GM19452 (cell line): ENCODE measurements around the gene MISP.
"Not testable (repeated sequence)": the region's sequence is repeated elsewhere in the genome, so short reads cannot be mapped to it uniquely, and the experiment has no call there.

Source experiments
- ATAC-seq: cut with Tn5 transposase; IDR thresholded peaks from one replicate; pipeline ENCODE4 v1.9.1; 2021; ENCODE audit not compliant: unreplicated experiment

Gene MISP

DNA sequence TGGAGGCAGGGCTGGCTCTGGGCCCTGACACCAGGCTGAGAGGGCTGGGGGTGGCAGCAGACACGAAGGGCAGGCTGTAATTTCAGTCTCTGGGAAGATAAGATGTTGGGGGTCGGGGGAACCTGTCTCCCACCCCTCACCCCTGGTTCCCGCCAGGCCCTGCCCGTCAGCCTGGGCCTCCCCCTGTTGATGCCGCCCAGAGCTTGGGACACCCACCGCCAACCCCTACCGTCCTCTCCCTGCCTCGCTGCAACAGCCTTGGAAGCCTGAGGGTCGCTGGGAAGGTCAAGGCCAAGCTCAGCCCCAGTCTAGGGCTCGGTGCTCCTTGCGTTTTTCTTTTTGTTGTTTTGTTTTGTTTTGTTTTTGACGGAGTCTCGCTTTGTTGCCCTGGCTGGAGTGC is 27.7 kb upstream of the MISP start:
- no peak for ATAC-seq

DNA sequence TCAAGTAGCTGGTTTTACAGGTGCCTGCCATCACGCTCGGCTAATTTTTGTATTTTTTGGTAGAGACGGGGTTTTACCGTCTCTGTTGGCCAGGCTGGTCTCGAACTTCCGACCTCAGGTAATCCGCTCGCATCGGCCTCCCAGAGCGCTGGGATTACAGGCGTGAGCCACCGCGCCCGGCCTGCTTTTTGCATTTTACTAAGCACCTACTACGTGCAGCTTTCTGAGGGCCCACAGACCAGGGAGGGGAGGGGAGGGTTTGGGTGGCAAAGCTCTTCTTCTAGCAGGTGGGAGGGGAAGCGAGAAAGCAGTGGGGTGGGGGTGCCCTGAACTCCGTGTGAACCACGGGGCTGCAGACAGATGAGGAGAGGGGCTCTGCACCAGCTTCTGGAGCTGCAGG is 27.2 kb upstream of the MISP start:
- no peak for ATAC-seq

DNA sequence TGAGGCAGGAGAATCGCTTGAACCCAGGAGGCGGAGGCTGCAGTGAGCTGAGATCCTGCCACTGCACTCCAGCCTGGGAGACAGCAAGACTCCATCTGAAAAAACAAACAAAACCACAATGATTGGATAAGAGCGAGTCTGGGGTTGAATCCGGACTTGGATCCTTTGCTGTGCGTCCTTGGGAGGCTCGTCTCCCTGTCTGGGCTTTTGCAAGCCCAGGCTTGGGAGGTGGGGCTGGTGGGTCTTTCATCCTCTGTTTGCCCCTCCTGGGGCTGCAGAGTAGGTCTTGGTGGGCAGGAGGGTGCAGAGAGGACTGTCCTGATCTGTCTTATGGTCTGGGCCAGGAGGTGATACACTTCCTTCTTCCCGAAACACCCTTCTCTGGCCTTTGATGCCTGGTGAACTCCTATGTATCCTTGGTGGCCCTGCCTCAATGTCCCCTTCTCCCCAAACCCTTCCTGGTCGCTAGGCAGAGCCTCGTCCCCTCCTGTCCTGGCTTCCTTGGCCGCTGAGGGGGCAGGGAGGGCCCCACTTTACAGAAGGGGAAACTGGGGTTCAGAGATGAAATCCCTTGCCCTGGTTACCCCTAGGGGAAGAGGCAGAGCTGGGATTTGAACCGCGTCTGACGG is 25.3 kb upstream of the MISP start:
- ATAC-seq, result no peak

DNA sequence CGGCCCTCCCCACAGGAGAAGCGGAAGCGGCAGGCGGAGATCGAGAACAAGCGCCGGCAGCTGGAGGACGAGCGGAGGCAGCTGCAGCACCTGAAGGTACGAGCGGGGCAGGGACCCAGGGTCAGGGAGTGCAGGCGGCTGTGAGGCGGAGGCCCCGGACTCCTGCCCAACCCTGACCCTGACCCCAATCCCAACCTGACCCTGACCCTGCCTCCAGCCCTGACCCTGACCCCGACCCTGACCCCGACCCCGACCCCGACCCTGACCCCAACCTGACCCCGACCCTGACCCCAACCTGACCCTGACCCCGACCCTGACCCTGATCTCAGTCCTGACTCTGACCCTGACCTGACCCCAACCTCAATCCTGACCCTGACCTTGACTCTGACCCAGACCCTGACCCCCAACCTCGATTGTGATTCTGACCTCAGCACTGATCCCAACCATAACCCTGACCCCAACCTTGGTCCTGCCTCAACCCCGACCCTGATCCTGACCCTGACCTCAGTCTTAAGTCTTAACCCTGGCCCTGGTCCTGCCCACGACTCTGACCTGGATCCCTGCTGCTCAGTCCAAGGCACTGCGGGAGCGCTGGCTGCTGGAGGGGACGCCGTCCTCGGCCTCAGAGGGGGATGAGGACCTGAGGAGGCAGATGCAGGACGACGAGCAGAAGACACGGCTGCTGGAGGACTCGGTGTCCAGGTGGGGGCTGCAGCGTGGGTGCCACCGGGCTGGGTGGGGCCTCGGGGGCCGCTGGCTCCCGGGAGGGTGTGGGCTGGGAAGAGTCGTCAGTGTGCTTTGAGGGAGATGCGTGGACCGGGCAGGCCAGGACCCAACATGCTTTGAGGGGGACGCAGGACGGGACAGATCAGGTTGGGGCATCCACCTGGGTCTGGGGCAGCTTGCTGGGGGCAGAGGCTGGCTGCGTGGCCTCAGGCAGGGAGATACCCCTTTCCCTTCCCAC is 23.6 kb upstream of the MISP start:
- ATAC-seq, result no peak

DNA sequence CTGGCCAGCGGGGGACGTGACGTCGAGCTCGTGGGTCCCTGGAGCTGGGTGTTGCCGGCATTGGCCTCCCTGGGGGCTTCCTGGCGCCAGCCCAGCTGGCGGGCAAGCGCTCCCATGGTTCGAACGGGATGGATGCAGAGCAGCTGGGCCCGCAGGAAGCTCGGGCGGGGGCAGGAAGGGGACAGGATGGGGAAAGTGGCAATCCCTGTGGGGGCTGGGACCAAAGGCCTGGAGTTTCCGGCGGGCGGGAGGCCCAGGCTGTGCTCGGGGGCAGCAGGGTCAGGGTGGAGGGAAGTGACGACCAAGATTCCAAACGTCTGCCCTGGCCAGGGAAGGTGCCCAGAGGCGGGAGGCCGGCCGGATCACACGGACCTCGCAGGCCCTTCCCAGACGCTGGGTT is 22.9 kb upstream of the MISP start:
- ATAC-seq, result no peak

DNA sequence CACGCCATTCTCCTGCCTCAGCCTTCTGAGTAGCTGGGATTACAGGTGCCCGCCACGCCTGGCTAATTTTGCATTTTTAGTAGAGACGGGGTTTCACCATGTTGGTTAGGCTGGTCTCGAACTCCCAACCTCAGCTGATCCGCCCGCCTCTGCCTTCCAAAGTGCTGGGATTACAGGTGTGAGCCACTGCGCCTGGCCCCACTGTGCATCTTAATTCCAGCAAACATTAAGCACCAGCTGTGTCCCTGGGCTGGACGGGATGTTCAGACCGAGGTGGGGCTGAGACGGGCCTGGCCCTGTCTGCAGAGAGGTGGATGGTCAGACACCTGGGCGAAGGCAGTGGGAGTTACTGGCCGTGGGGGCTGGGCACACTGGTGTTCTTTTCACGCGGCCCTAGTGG is 21.3 kb upstream of the MISP start:
- not testable (repeated sequence) for ATAC-seq

DNA sequence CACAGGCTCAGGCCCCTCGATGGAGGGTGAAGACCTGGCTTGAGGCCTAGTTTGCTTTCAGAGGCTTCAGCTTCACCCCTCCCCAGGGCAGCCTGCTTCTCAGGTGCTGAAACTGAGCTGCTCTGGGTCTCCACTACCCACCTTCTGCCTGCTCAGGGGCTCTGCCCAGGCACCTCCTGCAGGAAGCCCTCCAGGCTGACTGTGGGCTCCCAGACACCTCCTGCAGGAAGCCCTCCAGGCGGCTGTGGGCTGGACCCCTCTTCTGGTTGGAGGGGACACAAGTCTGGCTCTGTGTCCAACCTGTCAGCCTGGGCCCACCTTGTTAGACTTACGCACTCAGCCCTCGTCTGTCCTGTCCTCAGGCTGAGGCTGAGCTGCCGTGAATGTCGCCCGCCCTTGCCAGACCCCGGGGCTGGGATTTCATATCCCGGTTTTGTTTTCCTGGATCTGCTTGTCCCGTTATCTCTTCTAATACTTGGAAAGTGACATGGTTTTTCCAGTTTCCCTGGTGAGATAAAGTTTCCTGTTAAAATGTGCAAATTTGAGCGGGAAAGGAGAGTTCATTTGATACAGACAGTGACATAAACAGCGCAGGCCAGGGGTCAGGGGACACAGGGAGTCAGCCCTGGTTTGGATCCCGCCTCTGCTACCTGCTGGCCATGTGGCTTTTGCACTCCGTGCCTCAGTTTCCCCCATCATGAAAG is 20.8 kb upstream of the MISP start:
- no peak for ATAC-seq

DNA sequence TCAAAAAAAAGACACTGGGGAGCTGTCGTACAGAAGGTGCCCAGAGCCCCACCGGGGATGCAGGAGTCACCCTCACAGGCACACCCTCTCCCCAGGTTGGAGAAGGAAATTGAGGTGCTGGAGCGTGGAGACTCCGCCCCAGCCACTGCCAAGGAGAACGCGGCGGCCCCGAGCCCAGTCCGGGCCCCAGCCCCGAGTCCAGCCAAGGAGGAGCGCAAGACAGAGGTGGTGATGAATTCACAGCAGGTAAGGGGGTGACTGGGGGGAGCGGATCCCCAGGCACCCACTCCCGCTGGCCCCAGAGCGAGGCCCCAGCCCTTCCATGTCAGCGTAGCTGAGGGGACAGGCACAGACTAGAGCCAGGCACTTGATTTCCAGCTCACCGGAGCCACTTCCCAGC is 19.9 kb upstream of the MISP start:
- ATAC-seq, result no peak

DNA sequence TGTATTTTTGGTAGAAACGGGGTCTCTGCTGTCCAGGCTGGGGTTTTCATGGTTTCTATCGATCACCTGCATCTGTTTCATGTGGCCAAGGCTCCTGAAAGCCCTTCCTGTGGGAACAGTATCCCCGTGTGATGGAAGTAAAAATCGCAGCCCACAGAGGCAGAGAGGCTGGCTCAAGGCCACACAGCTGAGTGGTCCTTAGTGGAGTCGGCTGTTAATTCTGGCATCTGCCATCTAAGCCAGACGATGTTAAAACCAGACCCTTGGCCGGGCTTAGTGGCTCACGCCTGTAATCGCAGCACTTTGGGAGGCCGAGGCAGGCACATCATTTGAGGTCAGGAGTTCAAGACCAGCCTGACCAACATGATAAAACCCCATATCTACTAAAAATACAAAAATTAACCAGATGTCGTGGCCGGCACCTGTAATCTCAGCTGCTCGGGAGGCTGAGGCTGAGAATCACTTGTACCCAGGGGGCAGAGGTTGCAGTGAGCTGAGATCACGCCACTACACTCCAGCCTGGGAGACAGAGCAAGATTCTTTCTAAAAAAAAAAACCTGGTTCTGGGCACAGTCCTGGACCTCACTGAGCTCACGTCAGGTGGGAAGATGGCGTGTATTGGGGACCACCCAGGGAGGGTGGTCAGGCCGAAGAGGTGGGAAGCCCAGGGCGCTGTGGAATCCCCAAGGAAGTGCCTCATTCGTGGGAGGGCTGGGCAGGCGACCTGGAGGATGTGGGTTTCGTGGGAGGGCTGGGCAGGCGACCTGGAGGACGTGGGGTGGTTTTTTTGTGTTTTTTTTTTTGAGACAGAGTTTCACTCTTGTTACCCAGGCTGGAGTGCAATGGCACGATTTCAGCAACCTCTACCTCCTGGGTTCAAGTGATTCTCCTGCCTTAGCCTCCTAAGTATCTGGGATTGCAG is 18.5 kb upstream of the MISP start:
- ATAC-seq, result no peak

DNA sequence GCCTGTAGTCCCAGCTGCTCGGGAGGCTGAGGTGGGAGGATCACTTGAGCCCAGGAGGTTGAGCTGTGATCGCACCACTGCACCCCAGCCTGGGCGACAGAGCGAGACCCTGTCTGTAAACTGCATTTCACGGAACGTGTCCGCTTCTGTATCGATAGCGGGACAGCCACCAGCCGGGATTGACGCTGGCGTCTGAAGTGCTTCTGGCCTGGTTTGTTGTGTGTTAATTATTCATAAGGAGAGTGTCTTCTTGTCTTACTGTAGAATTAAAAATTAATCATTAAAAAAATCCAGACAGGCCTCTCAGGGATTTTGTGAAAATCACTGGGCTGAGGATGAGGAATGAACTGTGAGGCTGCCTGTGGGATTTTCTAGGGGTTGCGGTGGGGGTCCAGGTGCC is 16.2 kb upstream of the MISP start:
- ATAC-seq, result no peak

DNA sequence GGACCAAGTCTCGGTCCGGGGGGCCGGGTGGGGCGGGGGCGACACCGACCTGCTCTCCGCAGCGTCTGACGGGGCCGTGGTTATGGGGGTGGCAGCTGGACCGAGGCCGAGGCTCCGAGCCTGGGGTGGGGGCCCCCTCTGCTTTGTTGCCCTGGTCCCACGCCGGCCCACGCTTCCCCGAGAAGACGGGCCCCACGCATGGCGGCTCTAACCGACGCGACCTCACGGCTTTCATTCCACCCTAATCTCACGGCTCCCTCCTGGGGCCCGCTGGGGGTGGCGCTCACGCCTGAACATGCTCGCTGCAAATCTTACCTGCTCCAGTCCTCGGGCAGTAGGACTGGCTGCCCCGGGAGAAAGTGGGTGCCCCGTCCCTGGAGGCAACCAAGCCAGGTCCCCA is 14.8 kb upstream of the MISP start:
- no peak for ATAC-seq

DNA sequence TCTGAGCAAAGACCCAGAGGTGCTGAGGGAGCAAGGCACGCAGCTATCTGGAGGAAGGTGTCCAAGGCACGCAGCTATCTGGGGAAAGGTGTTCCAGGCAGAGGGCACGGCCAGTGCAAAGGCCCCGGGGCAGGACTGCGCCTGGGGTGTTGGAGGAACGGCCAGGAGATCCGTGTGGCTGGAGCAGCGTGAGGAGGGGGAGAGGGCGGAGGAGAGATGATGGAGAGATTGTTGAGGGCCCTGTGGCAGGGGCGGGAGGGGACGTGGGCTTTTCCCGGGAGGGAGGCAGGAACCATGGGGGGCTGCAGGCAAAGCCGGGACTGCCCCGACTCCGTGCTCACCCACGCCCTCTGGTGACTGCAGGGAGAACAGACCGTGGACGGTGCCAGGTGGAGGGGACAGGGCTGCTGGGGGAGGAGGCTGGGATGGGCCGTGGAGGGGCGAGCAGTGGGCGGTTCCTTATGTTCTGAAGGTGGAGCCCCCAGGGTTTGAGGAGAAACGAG is 13.3 kb upstream of the MISP start:
- ATAC-seq, result no peak

DNA sequence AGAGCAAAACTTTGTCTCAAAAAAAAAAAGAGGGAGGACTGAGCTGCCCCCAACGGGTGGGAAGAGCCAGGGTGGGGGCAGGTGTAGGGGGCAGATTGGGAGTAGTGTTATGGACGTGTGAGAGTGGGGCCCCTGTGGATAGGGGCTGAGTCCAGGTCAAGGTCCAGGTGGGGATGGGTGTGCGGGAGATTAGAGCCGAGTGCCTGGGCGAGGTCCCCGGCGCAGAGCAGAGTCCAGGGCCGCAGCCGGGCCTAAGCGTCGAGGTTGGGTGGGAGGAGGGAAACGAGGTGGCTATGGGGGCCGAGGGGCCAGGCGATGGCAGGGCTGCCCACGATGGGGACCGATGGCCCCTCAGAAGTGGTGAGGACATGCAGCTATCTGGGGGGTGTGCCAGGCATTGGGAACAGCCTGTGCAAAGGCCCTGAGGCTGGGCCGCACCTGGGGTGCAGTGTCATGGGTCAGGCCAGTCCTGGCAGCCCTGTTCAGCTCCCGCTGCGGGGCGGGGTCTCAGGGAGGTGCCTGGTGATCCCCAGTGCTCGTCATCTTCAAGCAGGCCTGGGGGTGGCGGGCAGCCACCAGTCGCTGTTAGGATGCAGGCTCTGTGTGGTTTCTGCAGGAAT is 12.3 kb upstream of the MISP start:
- ATAC-seq, result no peak

DNA sequence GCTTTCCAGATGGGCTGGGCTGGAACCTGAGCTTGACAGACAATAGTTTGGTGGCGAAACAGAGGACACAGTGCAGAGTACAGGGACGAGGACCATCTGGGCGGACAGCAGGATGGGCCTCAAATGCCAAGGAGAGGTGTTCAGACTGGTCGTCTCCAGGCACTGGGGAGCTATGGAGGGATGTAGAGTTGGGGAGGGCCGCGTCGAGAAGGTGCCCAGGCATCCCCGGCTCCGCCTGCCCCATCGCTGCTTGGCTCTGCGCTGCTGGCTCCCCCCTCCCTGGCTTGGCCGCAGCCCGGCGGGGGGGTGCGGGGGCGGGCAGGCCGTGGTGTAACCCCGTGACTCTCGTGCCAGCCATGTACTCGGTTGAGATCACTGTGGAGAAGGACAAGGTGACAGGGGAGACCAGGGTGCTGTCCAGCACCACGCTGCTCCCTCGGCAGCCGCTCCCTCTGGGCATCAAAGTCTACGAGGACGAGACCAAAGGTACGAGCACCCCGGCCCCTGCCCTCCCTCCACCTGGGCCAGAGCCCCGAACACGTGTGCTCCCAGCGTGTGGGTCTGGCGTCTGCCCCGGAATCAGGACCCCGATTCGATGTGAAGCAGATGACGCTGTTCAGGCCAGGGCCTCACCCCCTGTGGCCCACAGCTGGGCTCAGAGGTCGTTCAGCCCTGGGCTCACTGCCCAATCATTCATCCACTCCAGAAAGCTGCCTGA is 10.8 kb upstream of the MISP start:
- no peak for ATAC-seq

DNA sequence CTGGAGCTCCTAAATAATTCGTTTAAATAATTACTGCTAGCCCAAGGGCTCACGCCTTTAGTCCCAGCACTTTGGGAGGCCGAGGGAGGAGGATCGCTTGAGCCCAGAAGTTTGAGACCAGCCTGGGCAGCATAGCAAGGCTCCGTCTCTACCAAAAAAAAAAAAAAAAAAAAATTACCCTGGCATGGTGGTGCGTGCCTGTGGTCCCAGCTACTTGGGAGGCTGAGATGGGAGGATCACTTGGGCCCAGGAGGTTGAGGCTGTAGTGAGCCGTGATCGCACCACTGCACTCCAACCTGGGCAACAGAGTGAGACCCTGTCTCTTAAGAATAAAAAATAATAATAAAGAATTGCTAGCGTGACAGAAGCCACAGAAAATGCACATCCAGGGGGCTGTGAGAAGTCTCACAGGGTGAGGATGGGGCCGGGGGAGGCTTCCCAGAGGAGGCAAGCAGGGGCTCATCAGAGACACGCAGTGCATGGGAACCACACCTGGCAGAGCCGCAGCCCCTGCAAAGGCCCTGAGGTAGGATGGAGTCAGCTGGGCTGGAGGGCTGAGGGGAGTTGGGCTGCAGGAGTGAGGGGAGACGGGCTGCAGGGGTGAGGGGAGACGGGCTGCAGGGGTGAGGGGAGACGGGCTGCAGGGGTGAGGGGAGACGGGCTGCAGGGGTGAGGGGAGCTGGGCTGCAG is 10.0 kb upstream of the MISP start:
- ATAC-seq, result not testable (repeated sequence)

DNA sequence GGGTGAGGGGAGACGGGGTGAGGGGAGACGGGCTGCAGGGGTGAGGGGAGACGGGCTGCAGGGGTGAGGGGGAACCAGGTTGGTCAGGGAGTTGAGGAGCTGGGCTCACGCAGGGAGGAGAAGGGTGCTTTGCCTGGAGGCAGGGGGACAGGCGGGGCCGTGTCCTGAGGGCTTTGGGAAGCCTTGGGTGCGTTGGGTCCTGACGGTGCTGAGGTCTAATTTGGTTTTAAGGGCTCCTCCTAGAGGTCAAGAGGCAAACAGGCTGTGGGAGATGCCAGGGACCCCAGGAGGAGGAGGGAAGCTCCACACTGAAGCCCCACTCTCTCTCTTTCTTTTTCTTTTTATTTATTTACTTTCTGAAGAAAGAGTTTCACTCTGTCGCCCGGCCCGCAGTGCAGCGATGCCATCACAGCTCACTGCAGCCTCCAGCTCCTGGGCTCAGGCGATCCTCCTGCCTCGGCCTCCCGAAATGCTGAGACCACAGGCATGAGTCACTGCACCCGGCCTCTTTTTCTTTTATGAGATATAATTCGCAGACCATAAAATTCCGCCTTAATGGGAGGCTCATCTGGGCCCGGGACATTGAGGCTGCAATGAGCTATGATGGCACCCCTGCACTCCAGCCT is 9.3 kb upstream of the MISP start:
- no peak for ATAC-seq

DNA sequence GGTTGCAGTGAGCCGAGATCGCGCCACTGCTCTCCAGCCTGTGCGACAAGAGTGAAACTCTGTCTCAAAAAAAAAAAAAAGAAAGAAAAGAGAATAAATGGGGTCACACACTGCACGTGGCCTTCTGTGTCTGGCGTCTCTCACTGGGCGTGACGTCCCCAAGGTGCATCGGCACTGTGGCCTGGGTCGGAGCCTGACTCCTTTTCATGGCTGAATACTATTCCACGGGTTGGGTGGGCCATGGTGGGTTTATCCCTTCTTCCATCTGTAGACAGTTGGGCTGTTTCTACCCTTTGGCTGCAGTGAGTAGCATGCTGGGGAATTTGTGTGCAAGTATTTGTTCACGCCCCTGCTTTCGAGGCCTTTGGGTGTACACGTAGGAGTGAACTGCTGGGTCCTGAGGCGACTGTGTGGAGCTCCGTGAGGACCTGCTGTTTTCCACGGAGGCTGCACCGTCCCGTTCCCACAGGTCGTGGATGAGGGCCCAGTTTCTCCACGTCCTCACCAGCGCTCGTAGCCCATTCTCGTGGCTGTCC is 8.3 kb upstream of the MISP start:
- ATAC-seq, result no peak

DNA sequence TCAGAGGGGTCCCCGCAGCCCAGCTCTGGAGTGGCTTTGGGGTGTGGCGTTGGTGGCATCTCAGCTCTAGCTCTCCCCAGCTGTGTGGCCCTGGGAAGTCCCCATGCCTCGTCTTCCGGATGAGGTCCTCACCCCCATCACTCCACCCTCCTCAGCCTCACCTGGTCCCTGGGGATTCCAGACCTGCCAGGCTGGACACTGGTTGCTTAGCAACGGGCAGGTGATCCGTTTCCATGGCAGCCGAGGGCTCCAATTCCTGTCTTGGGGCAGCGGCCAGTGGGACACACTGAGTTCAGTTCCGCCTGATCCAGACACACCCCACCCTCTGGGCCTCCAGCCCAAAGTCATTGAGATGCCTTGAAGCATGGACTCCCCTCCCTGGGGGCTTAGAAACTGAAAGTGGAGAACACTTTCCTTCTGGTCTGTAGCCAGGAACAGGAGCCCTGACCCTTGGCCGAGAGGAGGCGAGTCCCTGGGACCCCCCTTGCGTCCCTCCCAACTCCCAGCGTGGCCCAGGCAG is 7.7 kb upstream of the MISP start:
- no peak for ATAC-seq
